H1 (cell line): Measurements from ENCODE around the gene AMBP. TPM values are rescaled to one million over a fixed set of nuclear protein-coding genes. Genes with fewer than 3 reads are reported as not detected.

Experiments used
- BACH1 ChIP-seq: IDR thresholded peaks from 2 replicates; pipeline ENCODE4 v1.6.1; 2012; ENCODE audit warnings: low read length, improper control_type of control experiment
- KDM4A ChIP-seq: IDR thresholded peaks from one replicate; pipeline ENCODE4 v1.7.1; 2012; ENCODE audit warnings: low read depth, mild to moderate bottlenecking, moderate library complexity, low read length, inconsistent platforms; ENCODE audit not compliant: severe bottlenecking
- SUZ12 ChIP-seq: fragments of 200-600 bp; sonication (generic); IDR thresholded peaks from 2 replicates; pipeline ENCODE4 v1.6.1; 2012; ENCODE audit warnings: mild to moderate bottlenecking, inconsistent platforms, low read length, moderate library complexity, mixed read lengths
- TBP ChIP-seq: IDR thresholded peaks from 2 replicates; pipeline ENCODE4 v1.6.1; 2011; ENCODE audit warnings: low read depth, low read length, improper control_type of control experiment
- polyA plus RNA-seq, 7 experiments: library from polyadenylated mRNA; depleted of rRNA in 3 of 7; stranded (reverse) in 5 of 7; unstranded in 2 of 7; fragments of >200 nt in 5 of 7; fragments of 200-250 nt in 2 of 7; gene quantifications; 1 replicate in 5 of 7; 2 replicates in 1 of 7; 4 replicates in 1 of 7; pipeline versions ENCODE4 v1.2.1 to v1.2.3, GENCODE V29; 2011 to 2013; ENCODE audit warnings: missing spikeins in 2 of 7, mixed read lengths in 2 of 7
- total RNA-seq: library from RNA; stranded (reverse); fragmentation: NEBNext Ultra II Directional; extraction: Animal tissue kit (Norgen Biotek cat#: 25700); gene quantifications from 2 replicates; pipeline ENCODE4 v1.2.1, GENCODE V29; 2021

Gene AMBP
- total and polyA plus RNA-seq, 2 of the 8 experiments (the other 6 are each of a cell fraction or from before 2014, with no cell fraction given), result 3.0 to 4.0 TPM

DNA sequence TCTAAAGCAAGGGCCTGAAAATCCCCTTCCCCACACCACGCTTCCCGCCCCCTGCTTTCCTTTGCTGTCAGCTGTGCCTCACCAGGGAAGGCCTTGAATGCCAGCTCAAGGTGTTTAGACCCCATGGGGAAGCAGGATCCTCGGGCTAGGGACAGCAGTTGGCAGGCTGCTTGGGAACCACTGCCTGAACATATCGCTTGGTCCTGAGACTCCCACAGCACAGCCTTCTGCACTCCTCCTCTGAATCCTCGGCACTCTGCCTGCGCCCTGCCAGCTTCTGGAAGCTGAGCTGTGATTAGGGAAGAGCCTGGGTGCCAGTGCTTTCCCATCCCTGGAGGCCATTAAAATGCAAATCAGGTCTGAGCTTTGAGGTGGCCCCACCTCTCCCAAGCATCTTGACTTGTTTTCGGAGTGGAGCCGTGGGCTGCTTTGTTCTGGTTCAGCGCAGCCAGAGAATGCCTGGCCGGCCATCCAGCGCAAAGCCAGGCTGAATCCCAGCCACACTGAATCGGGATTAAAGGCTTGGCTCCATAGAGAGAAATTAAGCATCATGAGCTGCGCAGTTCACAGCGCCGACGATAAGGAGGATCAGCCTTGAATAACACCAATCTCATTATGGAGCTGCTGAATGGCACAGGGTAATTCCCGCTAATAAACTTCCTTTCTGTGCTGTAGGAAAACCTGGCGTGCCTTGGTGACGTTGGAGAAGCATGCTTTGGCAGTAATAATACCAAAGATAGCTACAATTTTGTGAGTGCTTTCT, 40.0 kb downstream of the AMBP start (continued):
- TF ChIP-seq TBP (no peak), SUZ12 (no peak), KDM4A (no peak), BACH1 (no peak)
